Measurements from ENCODE around the gene IL18R1.

The IL18R1 gene

GRCh38 chr2:102396012-102396411 lies 40.4 kb downstream of the IL18R1 start:
- Histone ChIP-seq H3K27me3 (ENCODE audit: control insufficient read depth, low read length) (no peaks in the 10 kb centered on the region), H3F3A (ENCODE audit: control insufficient read depth, insufficient read depth) (no peaks in the 10 kb centered on the region), H3K4me3 (ENCODE audit: low read length) (no peak overlapping the region), H3K79me2 (ENCODE audit: control insufficient read depth, low read length) (no peaks in the 10 kb centered on the region), H3K36me3 (ENCODE audit: control insufficient read depth, low read length) (no peaks in the 10 kb centered on the region), H3K4me1 (ENCODE audit: control insufficient read depth, low read length) (no peaks in the 10 kb centered on the region), H4K20me1 (ENCODE audit: control insufficient read depth, insufficient read depth, low read depth, low read length) (no peaks in the 10 kb centered on the region), H3K27ac (ENCODE audit: low read depth, low read length) (no peak overlapping the region), H3K9me3 (ENCODE audit: control insufficient read depth, insufficient read depth, low read length) (no peaks in the 10 kb centered on the region), H3K9me2 (replicated peaks; ENCODE audit: control insufficient read depth, low read length) (no peaks in the 10 kb centered on the region), H3K4me2 (ENCODE audit: low read length) (no peak overlapping the region)
- TF ChIP-seq CTCF (IDR thresholded peaks at IDR 0.05; ENCODE audit: low read depth, low read length, poor library complexity, severe bottlenecking) (no peak), EZH2phosphoT487 (IDR thresholded peaks at IDR 0.05; ENCODE audit: borderline replicate concordance, low read length) (no peak)

- no peaks in the 10 kb centered on the region for H3K36me3 ChIP-seq (ENCODE audit: control insufficient read depth, low read length)
- no peak overlapping the region for H3K27ac ChIP-seq (ENCODE audit: low read depth, low read length)
- H3K4me3 ChIP-seq (ENCODE audit: low read length), result no peak overlapping the region
Observed at GRCh38 chr2:102397209-102397608, 41.6 kb downstream of the IL18R1 start.

GRCh38 chr2:102399499-102400141 lies 44.0 kb downstream of the IL18R1 start:
- H3K9me3 ChIP-seq (ENCODE audit: control insufficient read depth, insufficient read depth, low read length), result no peaks in the 10 kb centered on the region

More at GRCh38 chr2:102397209-102397608, 41.6 kb downstream of the IL18R1 start:
- Histone ChIP-seq H3K9me2 (replicated peaks; ENCODE audit: control insufficient read depth, low read length) (no peaks in the 10 kb centered on the region), H3K4me1 (ENCODE audit: control insufficient read depth, low read length) (no peaks in the 10 kb centered on the region), H3K4me2 (ENCODE audit: low read length) (no peak overlapping the region), H3K27me3 (ENCODE audit: control insufficient read depth, low read length) (no peaks in the 10 kb centered on the region), H4K20me1 (ENCODE audit: control insufficient read depth, insufficient read depth, low read depth, low read length) (no peaks in the 10 kb centered on the region), H3K9me3 (ENCODE audit: control insufficient read depth, insufficient read depth, low read length) (no peaks in the 10 kb centered on the region), H3K79me2 (ENCODE audit: control insufficient read depth, low read length) (no peaks in the 10 kb centered on the region), H3F3A (ENCODE audit: control insufficient read depth, insufficient read depth) (no peaks in the 10 kb centered on the region)
- TF ChIP-seq CTCF (IDR thresholded peaks at IDR 0.05; ENCODE audit: low read depth, low read length, poor library complexity, severe bottlenecking) (no peak), EZH2phosphoT487 (IDR thresholded peaks at IDR 0.05; ENCODE audit: borderline replicate concordance, low read length) (no peak)

More at GRCh38 chr2:102399499-102400141, 44.0 kb downstream of the IL18R1 start:
- H3K27ac ChIP-seq (ENCODE audit: low read depth, low read length), result no peak overlapping the region
- no peak overlapping the region for H3K4me2 ChIP-seq (ENCODE audit: low read length)
- H3K27me3 ChIP-seq (ENCODE audit: control insufficient read depth, low read length), result no peaks in the 10 kb centered on the region
- no peaks in the 10 kb centered on the region for H3K36me3 ChIP-seq (ENCODE audit: control insufficient read depth, low read length)
- no peak overlapping the region for H3K4me3 ChIP-seq (ENCODE audit: low read length)
- H3K79me2 ChIP-seq (ENCODE audit: control insufficient read depth, low read length), result no peaks in the 10 kb centered on the region
- H4K20me1 ChIP-seq (ENCODE audit: control insufficient read depth, insufficient read depth, low read depth, low read length), result no peaks in the 10 kb centered on the region
- H3K9me2 ChIP-seq (replicated peaks; ENCODE audit: control insufficient read depth, low read length), result no peaks in the 10 kb centered on the region
- TF ChIP-seq CTCF (IDR thresholded peaks at IDR 0.05; ENCODE audit: low read depth, low read length, poor library complexity, severe bottlenecking) (no peak), EZH2phosphoT487 (IDR thresholded peaks at IDR 0.05; ENCODE audit: borderline replicate concordance, low read length) (no peak)
- H3K4me1 ChIP-seq (ENCODE audit: control insufficient read depth, low read length), result no peaks in the 10 kb centered on the region
- H3F3A ChIP-seq (ENCODE audit: control insufficient read depth, insufficient read depth), result no peaks in the 10 kb centered on the region
